ENCODE data around the gene RFLNA.

- TF ChIP-seq, protein P1, sequence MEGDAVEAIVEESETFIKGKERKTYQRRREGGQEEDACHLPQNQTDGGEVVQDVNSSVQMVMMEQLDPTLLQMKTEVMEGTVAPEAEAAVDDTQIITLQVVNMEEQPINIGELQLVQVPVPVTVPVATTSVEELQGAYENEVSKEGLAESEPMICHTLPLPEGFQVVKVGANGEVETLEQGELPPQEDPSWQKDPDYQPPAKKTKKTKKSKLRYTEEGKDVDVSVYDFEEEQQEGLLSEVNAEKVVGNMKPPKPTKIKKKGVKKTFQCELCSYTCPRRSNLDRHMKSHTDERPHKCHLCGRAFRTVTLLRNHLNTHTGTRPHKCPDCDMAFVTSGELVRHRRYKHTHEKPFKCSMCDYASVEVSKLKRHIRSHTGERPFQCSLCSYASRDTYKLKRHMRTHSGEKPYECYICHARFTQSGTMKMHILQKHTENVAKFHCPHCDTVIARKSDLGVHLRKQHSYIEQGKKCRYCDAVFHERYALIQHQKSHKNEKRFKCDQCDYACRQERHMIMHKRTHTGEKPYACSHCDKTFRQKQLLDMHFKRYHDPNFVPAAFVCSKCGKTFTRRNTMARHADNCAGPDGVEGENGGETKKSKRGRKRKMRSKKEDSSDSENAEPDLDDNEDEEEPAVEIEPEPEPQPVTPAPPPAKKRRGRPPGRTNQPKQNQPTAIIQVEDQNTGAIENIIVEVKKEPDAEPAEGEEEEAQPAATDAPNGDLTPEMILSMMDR (IDR thresholded peaks at IDR 0.05) = no peak
- no peak for TF ChIP-seq POLR2A (IDR thresholded peaks at IDR 0.05)
- no peak for TF ChIP-seq EP300 (IDR thresholded peaks at IDR 0.05)
Measured at GRCh38 chr12:124334976-124335375, 40.1 kb downstream of the RFLNA start.

All from tibial nerve (tissue), 4 donors.